ENCODE results near the gene GP1BB.

GP1BB gene

DNA sequence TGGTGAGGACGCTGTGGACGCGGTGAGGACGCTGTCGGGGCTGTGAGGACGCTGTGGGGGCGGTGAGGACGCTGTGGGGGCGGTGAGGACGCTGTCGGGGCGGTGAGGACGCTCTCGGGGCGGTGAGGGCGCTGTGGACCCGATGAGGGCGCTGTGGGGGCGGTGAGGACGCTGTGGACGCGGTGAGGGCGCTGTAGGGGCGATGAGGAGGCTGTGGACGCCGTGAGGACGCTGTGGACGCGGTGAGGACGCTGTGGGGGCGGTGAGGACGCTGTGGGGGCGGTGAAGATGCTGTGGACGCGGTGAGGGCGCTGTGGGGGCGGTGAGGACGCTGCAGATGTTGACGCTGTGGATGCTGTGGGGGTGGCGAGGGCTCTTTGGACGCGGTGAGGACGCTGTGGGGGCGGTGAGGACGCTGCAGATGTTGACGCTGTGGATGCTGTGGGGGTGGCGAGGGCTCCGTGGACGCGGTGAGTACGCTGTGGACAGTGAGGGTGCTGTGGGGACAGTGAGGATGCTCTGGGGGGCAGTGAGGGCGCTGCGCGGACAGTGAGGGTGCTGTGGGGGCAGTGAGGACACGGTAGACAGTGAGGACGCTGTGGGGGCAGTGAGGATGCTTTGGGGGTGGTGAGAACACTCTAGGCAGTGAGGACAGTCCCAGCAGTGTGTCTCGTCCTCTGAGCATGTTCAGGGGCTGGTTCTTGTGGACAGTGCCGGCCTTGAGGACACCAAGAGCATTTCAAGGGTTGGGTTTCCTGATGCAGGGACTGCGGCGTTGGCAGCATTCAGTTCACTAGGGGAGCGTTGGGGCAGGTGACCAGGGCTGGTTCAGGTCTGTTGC is 4.2 kb downstream of the GP1BB start:
- DNase-seq: no peak

DNA sequence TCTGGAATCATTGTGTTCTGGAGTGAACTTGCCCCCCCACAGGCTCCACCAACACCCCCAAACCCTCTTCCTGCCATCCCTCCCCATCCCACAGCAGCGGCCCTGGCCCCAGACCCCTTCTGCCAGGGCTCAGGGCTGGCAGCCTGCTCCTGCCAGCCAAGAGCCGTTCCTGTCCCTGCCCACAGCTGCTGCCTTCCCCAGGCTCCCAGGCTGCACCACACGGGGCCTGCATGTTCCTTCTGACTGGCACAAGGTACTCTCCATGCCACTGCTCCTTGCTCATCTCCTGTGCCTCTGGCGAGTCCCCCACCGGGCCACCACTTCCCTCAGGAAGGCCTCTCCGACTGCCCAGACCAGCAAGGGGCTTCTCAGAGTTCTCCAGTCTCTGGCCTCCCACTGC is 4.9 kb downstream of the GP1BB start:
- no peak for DNase-seq

- DNase-seq: no peak
Observed at GRCh38 chr22:19728836-19729235, 5.5 kb downstream of the GP1BB start.

DNA sequence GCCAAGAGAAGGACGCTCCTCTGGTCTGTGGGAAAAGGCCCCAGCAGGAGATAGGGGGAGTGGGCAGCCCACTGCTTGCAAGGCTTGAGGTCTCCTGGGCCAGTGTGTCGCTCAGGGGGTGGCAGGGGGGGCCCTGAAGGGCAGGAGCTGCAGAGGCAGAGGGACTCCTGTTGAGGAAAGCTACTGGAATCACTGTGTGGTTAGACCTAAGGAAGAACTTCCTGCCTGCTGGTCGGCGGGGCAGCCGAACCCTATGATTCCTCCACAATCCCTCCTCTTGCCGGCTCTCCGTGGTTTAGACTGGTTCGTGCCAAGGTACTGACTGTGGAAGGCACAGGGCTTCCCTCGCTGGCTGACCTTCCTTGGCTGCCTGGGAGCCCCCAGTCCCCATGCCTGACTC is 6.2 kb downstream of the GP1BB start:
- DNase-seq: no peak

GRCh38 chr22:19730198-19730597 is 6.9 kb downstream of the GP1BB start:
- DNase-seq: no peak

- peak; percentile 96 for DNase-seq
Observed at GRCh38 chr22:19730655-19731360, 7.5 kb downstream of the GP1BB start.

DNA sequence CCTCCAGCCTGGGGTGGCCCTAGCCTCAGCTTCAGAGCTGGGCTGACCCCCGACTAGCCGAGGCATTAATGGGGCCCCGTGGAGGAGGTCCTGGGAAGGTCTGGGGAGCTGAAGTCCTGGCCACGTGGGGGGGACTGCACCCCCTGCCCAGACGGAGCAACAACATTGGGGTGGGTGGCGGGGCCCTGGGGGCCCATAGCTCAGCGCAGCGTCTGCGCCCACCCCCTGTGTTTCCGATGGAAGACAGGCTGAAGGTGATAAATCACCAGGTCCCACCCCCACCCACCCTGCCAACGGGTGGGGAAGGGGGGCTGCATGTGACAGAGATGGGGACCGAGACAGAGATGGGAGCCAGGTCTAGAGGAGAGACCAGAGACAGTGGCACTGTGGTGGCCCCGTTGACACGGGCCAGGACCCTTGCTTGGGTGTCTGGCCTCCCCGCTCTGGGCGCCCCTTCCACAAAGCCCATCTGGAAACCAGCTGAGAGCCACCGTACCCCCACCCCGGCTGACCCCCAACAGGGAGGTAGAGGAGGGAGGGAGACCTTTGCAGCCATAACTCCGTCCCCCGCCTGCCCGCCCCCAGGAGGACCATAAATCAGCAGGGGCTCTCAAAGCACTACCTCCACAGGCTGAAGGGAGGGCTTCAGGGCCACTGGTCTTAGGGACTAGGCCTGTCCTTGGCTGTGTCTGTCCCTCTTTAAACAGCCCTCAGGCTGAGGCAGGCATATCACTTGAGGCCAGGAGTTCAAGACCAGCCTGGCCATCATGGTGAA is 8.2 kb downstream of the GP1BB start:
- DNase-seq: no peak

DNA sequence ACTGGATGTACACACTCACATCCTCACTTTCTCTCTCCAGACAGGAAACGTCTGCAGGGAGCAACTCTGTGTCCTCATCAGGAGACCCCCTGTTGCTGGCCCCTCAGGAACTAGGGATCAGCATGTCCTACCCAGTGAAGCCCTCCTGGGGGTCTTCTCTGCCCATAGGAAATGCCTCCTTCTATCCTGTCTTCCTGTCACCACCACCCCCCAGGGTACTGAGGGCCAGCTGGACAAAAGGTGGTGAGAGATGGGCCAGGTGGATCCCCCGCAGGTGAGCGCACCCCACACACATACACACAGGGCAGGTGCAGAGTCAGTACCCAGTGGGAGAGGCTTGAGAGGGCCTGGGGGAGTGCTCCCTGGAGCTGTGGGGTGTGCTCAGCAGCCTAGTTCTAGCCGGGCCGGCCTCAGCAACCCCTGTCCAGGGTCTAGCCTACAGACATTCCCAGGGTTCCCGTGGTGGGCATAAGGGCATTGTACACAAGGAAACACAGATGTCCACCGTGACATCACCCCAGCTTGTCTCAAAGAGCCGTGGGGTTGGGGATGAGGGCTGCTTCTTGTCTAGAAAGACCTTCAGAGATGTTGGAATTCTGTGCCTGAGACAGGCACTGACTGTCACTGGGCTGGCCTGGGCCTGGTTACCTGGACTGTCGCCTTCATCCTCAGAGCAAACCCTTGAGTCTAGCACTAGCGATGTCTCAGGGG is 9.2 kb downstream of the GP1BB start:
- DNase-seq: no peak

DNA sequence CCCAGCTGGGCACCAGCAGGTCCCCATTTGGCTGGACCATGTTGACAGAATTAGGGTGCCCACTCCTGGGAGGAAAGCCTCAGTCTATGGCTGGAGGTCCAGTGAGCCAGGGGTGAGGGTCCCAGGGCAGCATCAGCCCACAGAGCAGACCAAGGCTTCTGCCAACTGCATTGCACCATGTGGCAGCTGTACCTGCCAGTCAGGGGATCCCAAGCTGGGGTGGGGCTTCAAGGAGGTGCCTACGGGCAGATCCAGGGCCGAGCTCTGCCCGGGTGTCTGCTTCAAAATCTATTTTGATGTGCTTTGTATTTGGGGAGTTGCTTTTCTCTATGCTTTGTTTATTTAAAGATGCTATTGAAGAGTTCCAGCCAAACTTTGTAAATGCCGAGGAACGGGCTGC is 10.4 kb downstream of the GP1BB start:
- DNase-seq: no peak

DNA sequence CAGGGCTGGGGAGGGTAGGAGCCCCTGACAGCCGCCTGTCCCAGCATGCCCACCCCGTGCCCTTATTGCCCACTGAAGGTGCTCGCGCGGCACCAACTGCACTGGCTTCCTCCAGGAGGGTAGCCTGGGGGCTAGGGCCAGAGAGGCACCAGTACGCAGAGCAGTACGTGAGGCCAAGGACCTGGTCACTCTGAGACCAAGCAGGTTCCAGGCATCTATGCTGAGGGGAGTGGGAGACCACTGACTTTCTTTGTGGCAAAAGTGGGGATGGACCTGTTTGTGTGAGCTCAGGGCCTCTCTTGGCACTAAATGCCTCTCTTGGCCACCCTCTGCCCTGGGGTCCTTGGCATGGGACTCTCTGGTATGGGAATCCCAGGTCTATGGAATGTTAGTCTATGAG is 10.8 kb downstream of the GP1BB start:
- no peak for DNase-seq

DNA sequence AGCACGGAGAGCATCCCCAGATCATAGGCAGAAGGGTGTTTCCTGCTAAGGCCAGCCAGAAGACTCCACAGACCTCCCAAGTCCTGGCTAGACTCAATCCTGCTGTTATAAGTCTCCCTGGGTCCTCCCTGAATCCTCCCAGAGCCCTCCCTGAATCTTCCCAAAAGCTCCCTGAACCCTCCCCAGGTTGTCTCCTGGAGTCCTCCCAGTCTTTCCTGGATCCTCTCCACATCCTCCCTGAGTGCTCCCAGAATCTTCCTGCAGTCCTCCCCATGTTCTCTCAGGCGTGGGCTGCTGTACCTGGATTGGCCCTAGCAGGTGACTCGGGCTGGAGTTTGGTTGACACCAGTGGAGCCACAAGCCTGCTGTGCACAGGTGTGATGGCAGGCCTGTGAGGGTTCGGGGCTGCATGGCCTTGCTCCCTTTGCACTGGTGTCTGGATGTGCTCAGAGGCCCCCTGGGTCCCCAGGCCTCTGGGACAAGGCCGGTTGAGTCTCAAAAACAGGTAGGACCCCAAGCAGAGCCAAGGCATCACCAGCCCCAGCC is 11.6 kb downstream of the GP1BB start:
- DNase-seq: no peak

- DNase-seq: no peak
Observed at GRCh38 chr22:19735665-19736510, 12.5 kb downstream of the GP1BB start.

GRCh38 chr22:19737846-19738663 is 14.7 kb downstream of the GP1BB start:
- no peak for DNase-seq

DNA sequence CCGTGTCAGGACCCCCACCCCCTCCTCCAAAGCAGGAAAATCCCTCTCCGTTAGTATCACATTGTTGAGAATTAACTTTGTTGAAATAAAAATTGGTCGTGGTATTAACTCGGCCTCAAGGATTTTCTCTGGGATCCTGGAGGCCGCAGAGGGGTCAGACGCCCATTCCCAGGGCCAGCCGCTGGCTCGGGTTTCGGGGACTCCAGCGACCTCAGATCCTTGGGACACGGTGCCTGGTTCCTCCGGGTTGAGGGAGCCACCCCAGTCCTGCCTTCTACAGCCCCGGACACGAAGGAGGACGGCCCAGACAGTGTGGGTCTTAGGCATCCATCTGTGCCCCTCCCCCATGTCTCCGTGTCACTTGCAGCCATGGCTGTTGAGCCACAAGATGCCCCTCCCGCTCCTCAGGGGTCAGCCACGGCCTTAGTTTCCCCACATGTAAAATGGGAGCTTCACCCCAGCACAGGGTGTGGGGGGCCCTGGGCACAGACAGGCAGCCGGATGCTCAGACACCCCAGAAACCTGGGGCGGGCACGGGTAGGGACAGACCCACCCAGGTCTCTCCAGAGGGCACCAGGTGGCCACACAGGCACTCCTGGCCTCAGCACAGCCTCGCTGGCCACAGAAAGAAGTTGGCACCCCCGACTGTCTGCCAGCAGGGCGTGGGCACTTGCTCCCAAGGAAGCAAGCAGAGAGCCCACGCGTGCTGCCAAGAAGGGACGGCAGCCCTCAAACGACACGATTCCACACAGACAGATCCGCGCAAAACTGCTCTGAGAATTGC is 15.5 kb downstream of the GP1BB start:
- DNase-seq: no peak

DNA sequence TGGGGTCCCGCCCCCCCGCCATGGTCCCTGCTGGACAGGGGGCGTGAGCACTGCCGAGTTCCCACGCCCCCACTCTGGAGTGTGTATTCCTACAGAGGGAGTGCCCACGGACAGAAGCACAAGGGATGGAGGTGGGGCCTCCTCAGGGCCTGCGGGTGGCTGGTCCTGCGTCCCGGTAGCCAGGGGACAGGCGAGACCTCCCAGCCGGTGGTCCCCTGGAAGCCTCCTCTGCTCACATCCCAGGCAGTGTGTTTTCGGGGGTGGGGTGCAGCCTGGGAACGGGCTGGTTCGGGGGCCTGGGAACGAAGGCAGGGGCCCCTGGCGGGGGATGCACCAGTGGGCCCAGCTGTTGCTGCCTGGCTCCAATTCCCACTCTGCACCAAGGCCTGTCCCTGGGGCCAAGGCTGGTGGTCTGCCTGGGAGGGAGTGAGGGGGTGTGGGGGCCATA is 16.1 kb downstream of the GP1BB start:
- no peak for DNase-seq

- no peak for DNase-seq
Observed at GRCh38 chr22:19739911-19740449, 16.6 kb downstream of the GP1BB start.

DNA sequence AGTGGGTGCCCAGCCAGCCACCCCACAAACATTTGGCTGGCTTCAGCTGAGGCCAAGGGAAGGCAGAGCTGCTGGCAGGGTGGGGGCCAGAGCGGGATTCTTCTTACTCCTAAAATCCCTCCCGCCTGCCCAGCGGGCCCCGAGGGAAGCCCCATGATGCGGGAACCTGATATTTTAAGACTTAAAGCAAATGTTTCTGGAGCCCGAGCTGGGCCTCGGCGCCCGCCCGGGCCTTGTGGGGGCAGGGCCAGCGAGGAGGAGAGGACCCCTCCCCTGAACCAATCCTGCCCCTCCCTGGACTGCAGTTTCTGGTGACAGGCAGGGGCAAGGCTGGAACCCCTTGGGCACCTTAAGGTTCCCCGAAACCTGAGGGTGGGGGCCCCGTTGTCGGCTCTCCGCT is 17.2 kb downstream of the GP1BB start:
- DNase-seq: no peak

DNA sequence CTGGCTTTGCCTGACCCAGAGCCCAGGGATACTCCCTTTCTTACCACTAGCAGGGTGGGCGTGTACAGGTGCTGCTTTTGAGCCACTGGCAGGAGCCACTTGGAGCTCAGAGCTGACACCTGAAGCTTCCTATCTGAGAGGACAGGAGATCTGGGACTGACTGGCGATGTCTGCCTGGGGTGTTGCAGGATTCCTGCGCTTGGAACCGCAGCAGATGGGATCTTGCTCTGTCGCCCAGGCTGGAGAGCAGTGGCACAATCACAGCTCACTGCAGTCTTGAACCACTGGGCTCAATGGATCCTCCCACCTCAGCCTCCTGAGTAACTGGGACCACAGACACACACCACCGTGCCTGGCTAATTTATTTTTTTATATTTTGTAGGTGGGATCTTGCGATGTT is 17.7 kb downstream of the GP1BB start:
- no peak for DNase-seq
